COR-L47 (cell line): Measurements from ENCODE around the gene CCDC57.

Source experiments
- DNase-seq: peaks from one replicate; lab custom pipeline; 2025; lab: John Stamatoyannopoulos, UW

The CCDC57 gene

DNA sequence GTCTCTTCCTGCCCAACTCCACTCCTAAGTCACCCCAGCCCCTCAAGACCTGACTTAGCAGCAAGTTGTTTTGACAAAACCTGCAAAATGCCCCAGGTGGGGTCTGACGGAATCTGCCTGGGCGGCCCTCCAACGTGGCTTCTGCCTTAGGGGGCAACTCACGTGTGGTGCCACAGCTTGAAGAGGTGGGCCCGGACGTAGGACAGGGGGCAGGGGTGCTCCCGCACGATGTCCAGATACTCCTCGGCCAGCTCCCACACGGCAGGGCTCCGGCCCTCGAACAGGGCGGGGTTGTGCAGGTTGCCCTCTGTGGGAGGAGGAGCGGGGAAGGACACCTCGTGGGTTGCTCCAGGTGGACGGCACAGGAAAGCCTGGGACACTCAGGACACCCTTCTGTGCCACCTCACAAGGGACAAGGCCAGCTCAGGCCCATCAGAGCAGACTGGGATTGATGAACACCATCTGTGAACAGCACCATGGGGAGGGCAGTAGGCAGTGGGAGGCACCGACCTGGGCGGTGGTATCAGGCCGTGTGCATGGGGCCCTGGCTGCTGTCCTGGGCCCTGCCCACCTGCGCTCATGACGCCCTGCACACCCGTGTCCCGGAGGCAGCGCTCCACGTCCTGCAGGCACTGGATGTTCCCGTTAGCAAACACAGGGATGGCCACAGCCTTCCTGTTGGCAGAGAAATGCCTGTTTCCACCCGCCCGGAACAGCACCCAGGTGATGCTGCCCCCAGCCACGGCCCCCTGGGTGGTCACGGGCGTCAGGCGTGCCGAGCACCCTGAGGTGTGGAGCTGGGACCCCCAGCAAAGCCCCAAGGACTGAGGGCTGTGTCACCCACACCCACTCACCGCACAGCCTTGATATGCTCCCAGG, 151.4 kb downstream of the CCDC57 start:
- DNase-seq = no peak

DNA sequence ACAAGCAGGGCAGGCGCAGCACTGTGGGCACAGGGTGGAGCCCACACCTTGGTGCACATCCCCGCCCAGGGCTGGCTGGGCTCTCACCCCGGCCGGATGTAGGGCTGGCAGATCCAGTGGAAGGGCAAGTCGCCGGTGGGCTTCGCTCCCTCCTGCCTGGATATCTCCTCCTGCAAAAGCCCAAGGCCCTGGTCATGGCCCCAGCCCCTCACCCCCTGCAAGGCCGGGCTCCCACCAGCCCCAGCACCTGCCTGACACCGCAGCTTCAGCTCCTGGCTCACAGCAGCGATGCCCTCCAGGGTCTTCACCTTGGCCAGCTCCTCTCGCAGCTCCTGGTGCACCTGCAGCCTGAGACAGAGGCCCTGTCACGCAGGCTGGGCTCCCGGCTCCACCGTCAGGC, 152.0 kb downstream of the CCDC57 start:
- DNase-seq = no peak

DNA sequence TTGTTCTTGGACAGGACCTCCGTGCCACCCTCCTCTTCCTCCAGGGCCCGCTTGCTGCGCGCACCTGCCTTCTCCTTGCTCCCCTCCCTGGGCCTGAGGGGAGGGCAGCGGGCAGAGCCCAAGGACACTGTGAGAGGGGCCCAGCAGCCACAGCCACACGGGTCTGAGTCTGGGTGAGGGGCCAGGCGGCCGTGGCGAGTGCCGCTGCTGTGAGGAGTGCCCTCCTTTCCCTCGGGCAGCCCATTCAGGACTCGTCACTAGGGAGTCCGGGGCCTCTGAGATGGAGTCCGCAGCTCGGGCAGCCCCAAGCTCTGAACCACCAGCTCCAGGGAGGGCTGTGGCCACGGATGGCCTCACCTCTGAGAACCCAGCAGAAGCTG, 152.7 kb downstream of the CCDC57 start:
- no peak for DNase-seq

DNA sequence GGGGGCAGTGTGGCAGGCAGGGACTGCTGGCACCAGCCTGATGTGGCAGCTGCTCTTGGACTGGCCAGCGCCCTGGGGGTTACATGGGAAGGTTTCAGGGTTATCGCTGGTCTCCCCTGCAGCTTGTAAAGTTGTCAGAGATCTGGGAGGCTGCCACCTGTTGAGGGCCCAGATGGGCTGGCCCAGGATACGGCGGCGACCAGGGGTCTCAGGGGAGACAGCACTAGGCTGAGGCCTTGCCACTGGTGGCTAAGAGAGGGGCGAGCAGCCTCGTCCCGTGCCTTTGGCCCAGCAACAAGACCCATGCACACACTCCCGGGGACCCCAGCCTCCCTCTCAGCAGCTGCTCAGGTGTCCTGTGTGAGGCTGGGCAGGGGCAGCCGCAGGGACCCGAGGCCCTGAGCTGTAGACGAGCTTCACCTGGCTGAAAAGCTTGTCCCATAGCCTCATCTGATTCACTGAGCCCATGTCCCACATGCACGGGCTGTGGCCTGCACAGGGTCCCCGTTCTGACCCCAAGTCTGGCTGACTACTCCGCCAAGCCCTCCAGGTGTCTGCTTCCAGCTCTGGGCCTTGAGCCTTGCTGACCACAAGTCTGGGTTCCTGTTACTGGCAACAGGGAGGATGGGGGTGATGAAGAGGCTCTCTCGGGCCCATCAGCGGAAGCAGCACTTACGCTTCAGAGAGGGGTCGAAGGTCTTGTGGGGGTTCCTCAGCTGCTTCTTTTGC, 153.2 kb downstream of the CCDC57 start:
- no peak for DNase-seq

DNA sequence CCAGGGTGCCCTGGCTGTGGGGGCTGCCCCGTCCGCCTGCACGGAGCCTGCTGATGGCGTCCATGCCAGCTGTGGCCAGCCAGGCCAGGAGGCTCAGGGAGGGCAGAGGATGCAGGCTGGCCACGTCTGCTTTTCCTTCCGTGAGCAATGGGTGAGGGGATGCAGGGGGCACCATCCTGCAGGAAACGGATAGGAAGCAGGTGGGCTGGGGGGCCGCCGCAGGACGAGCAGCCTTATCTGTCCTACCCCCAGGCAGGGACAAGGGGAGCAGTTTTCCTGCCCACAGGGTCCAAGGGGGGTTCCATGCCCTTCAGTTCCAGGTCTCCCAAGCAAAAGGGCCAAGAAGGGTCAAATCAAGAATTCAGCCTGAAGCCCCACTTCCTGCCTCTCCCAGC, 153.8 kb downstream of the CCDC57 start:
- no peak for DNase-seq

DNA sequence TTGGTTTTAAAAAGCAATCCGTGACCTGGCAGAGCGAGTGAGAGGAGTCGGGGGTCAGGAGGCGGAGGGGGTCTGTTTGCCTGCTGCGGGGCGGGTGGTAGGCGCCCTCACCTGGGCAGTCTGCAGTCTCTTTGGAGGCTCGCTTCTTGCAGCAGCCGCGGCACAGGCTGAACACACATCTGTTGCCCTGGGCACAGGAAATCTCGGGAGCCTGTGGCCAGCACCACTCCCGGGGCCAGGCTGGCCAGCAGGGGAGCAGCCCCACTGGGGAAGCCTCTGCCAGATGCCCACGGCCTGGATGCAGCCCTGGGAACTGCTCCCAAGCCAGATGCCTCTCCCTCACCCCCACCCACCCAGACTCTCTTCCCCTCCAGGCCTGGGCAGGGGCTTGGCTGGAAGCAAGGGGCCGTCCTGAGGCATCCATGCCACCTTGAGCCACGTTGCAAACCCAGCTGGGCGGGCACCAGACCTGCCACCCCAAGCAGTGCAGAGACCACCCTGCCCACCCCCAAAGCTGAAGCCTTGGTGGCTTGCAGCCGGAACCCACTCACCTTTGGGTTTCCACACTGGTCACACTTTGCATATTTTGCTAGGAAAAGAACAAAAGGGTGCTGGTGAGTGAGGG, 154.3 kb downstream of the CCDC57 start:
- DNase-seq = no peak

DNA sequence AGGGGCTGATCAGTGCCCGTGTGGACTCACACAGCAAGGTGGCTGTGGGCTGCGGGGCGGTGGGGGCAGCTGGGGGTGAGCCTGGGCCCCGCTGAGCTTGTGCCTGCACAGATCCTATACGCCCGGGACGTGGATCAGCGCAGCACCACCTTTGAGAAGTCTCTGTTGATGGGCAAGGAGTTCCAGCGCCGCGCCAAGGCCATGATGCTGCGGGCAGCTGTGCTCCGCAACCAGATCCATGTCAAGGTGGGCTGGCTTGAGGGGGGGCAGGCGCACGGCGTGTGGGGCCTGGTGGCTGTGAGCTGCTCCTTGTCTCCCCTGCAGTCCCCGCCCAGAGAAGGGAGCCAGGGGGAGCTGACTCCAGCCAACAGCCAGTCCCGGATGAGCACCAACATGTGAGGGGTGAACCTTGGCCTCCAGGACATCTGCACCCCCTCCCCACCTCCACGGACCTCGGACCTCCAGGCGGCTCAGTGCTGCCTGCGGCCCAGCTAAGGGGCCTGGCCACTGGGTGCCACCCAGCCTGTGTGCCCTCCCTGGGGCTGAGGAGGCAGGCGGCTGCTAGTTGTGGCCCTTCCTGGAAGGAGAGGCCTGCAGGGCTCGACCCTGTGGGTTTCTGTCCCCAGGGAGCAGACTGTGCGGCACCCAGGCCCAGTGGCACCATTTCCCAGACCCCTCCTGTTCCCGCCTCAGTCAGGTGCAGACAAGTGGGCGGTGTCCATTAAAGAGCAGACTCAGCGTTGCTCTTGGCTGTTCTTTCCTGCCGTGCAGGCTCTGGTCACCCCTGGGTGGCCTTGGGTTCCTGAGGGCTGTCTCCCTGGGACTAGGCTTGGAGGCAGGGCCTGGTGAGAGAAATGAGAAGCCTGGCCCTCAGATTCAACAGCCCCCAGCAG, 155.7 kb downstream of the CCDC57 start:
- DNase-seq = no peak

DNA sequence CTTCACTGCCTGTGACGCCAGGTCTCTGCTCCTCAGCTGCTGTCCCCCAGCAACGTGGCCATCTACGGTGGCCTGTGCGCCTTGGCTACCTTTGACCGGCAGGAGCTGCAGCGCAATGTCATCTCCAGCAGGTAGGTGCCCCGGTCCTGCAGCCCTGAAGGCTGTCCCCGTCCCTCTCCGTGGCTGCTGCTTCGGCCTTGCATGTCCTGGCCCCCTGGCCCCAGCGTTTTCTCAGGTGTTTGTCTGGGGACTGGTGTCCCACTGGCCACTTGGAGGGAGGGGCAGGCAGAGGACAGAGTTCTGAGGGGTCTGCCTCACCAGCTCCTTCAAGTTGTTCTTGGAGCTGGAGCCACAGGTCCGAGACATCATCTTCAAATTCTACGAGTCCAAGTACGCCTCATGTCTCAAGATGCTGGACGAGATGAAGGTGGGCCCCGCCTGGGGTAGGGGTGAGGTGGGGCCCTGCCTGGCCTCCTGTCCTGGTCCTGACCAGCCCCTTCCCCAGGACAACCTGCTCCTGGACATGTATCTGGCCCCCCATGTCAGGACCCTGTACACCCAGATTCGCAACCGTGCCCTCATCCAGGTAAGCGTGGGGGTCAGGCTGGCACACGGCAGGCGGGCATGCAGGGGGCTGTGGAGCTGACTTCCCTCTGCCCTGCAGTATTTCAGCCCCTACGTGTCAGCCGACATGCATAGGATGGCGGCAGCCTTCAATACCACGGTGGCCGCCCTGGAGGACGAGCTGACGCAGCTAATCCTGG, 156.5 kb downstream of the CCDC57 start:
- DNase-seq = no peak

DNA sequence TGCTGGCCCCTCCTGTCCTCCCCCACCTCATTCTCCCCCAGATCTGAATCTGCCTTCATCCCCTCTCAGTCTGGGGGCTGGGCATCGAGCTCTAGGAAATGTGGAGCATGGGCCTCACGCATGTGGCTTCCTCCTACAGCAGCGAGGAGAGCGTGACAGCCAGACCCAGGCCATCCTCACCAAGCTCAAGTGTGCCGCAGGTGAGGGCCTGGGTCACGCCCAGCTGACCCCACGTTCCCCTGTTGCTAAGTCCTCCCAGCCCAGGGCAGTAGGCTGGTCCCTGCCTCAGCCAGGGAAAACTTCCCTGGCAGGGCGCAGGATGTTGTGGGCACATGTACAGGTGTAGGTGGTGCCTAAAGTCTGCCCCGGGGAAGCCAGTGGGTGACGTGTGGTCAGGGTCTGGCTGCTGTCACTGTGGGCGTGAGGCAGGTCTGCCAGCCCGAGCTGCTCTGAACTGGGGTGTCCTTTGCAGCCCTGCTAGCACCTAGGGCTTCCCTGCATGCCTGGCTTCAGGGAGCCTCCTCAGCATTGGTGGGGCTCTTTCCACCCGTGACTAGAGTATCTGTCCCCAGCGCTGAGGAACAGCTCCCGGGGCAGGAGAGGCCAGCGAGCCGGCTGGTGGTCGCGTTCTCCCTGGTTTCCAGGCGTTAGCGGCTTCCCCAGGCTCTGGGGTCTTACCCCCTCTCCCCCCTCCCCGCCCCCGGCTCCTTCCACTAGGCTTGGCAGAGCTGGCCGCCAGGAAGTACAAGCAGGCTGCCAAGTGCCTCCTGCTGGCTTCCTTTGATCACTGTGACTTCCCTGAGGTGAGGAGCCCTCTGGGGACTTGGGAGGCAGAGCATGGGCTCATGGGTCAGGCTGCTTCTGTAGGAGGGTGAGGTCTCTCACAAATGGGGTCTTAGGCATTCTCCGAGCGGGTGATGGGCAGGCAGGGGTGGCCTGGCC, 157.3 kb downstream of the CCDC57 start:
- DNase-seq = no peak

DNA sequence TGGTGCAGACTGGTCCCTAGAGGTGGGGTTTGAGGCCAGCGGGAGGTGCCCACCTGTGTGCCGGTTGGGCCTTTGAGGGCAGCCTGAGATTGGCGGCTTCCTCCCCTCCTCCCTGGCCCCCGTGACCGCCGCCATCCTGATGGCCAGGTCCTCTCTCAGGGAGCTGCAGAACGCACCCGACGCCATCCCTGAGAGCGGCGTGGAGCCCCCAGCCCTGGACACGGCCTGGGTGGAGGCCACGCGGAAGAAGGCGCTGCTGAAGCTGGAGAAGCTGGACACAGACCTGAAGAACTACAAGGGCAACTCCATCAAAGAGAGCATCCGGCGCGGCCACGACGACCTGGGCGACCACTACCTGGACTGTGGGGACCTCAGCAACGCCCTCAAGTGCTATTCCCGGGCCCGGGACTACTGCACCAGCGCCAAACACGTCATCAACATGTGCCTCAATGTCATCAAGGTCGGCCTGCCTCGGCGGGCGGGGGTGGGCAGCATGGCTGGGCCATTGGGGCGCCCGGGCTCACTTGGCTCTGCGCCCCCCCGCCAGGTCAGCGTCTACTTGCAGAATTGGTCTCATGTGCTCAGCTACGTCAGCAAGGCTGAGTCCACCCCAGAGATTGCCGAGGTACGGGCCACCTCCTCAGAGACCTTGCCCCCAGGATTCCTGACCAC, 158.2 kb downstream of the CCDC57 start:
- no peak for DNase-seq

DNA sequence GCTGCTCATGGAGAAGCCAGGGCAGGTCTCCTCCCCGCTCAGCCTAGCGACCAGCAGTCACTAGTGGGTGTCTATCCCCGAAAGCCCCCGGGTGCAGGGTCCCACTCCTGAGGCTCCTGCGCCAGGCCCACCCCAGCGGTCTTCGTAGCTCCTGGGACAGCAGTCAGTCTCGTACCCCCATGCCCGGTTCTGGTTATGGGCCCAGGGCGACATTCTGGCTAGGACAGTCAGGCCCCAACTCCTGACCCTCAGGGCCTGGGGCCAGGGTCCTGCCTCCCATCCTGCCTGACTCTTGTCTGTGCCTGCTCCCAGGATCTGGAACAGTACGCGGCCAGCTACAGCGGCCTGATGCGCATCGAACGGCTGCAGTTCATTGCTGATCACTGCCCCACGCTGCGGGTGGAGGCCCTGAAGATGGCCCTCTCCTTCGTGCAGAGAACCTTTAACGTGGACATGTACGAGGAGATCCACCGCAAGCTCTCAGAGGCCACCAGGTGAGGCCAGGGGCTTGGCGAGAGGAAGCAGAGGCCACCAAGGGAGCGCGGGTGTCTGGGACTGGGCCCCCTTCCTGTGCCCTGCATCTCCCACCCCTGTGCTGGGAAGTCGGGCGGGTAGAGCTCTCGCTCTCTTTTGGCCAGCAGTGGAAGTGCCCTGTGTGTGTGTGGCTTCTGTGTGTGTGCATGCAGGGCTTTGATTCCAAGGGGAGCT, 158.9 kb downstream of the CCDC57 start:
- DNase-seq = no peak

DNA sequence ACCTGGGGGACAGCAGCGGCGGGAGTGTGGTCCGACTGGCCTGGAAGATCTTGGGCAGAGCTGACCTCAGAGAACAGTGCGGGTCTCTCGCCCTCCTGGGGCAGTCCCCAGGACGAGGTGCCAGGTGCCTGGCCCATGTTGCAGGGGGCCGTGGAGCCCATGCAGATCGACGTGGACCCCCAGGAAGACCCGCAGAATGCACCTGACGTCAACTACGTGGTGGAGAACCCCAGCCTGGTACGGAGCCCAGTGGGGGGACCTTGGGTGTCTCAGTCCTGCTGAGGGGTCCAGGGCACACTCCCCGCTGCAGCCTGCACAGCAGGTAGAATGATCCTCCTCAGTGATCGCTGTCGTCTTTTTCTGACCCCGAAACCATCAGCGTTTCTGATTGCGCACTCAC, 159.5 kb downstream of the CCDC57 start:
- DNase-seq = no peak

DNA sequence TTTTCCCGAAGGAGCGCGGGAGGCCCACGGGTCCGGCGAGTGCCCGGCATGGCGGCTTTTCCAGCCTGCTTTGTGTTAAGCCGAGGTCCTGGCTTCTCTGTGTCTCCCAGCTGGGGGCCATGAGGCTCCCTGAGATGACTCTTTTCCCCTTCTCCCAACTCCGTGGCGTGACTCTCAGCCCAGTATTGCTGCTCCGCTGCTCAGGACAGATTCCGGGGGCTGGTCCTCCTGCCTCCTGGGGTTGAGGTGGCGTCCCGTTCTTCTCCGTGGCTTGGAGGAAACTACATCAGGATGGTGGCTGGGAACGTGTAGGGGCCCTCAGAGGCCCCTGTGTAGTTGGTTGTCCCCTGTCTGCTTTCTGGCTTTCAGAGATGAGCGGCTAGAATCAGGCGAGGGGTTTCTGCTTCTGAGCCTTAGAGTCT, 160.0 kb downstream of the CCDC57 start:
- no peak for DNase-seq

DNA sequence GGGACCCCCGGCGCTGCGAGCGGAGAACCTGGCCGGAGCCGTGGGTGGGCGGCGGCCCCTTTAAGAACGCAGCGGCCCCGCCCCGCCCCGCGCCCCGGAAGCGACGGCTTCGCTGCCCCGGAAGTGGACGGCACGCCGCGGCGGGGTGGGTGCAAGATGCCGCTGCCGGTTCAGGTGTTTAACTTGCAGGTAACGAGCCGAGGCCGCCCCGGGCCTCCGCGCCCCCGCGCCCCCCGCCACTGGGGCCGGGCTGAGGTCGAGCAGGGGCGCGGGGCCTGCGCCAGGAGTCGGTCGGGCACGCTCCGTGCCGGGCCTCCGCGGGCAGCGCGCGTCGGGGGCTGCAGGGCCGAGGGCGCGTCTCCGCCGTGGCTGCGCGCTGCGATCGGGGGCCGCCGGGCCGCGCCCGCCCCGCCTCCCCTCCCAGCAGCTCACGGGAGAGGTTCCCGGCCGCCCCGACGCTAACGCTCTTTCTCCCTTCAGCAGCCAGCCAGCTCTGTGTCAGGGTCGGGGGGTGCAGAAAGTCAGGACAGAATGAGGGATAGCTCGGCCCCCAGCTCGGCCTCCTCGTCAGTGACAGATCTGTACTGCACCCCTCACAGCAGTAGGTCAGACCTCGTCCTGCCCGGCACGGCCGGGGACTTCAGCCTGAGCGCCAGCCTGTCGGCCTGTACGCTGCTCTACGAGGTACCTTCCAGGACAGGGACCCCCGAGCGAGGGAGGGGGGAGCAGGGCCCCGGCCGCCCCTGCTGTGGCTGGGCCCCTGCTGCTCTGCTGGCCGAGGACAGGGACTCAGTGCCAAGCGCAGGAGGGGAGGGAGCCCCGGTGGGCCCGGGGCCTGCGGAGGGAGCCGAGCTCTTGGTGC, 160.6 kb downstream of the CCDC57 start, which contains the start of the genes GPS1 and RFNG:
Gene GPS1 (plus strand): TSS at position 123 of the 862 bp plus-strand sequence. CDS start 34 bp downstream, at position 157.
Gene RFNG (minus strand): TSS at position 36 of the 862 bp plus-strand sequence. CDS start 45 bp downstream, outside the sequence.
- DNase-seq = peak; percentile 54
